ENCODE measurements around the gene CKAP4. TPM values are rescaled to one million over a fixed set of nuclear protein-coding genes. Genes with fewer than 3 reads are reported as not detected.

Gene CKAP4
- total and polyA plus RNA-seq, 4 donors: 13.1 to 28.0 (median 25.2) TPM

- no peak for TF ChIP-seq RAD21 (IDR thresholded peaks at IDR 0.05)
- no peak for TF ChIP-seq SP1 (IDR thresholded peaks at IDR 0.05)
- TF ChIP-seq RXRA (IDR thresholded peaks at IDR 0.05): no peak
- no peak for TF ChIP-seq ZBTB33 (IDR thresholded peaks at IDR 0.05)
- no peak for TF ChIP-seq GABPA (IDR thresholded peaks at IDR 0.05 in 1 of 2, conservative IDR thresholded peaks at IDR 0.05 in 1 of 2)
- TF ChIP-seq EGR1 (IDR thresholded peaks at IDR 0.05; ENCODE audit: low read depth in 2 of 2): no peak
- TF ChIP-seq HNF4A (conservative IDR thresholded peaks at IDR 0.05): no peak
- no peak overlapping the region for H3K9ac ChIP-seq (ENCODE audit: low read depth in 1 of 2, low read length in 2 of 2)
- no peak overlapping the region for H3K27ac ChIP-seq (ENCODE audit: low read depth in 1 of 2, low read length in 2 of 2)
- no peaks in the 10 kb centered on the region for H3K27me3 ChIP-seq (ENCODE audit: control insufficient read depth in 4 of 4, insufficient read depth in 4 of 4, low read length in 3 of 4)
- no peak for DNase-seq (ENCODE audit: low spot score)
- no peak overlapping the region for H3K4me3 ChIP-seq (ENCODE audit: low read depth in 1 of 3, low read length in 3 of 3)
- 71% methylated on average over 8 of the region's 8 CpGs for WGBS
- no peaks in the 10 kb centered on the region for H3K9me3 ChIP-seq (ENCODE audit: control insufficient read depth in 4 of 4, low read length in 3 of 4)
- H3K4me1 ChIP-seq (ENCODE audit: control insufficient read depth in 4 of 4, insufficient read depth in 4 of 4, low read length in 3 of 4): no peaks in the 10 kb centered on the region
- no peaks in the 10 kb centered on the region for H3K36me3 ChIP-seq (ENCODE audit: control insufficient read depth in 4 of 4, insufficient read depth in 3 of 4, low read depth in 1 of 4, low read length in 3 of 4)
Measured at GRCh38 chr12:106211973-106212372, 35.8 kb downstream of the CKAP4 start.

GRCh38 chr12:106205208-106206069 lies 42.4 kb downstream of the CKAP4 start:
- DNase-seq (ENCODE audit: low spot score): no peak
- H3K27ac ChIP-seq (ENCODE audit: low read depth in 1 of 2, low read length in 2 of 2): no peak overlapping the region
- no peak for TF ChIP-seq NR2F2 (IDR thresholded peaks at IDR 0.05)
- no peak for TF ChIP-seq YY1 (IDR thresholded peaks at IDR 0.05)
- TF ChIP-seq GABPA (IDR thresholded peaks at IDR 0.05 in 1 of 2, conservative IDR thresholded peaks at IDR 0.05 in 1 of 2): no peak
- TF ChIP-seq JUND (IDR thresholded peaks at IDR 0.05): no peak
- no peak for TF ChIP-seq EGR1 (IDR thresholded peaks at IDR 0.05; ENCODE audit: low read depth in 2 of 2)
- no peak for TF ChIP-seq HNF4G (IDR thresholded peaks at IDR 0.05)
- no peak for TF ChIP-seq MAX (IDR thresholded peaks at IDR 0.05)
- peak in 1 of 2 donors; percentile 15 for TF ChIP-seq RXRA (IDR thresholded peaks at IDR 0.05)
- no peak for TF ChIP-seq FOXA2 (IDR thresholded peaks at IDR 0.05)
- no peak for TF ChIP-seq ATF3 (IDR thresholded peaks at IDR 0.05)
- TF ChIP-seq RAD21 (IDR thresholded peaks at IDR 0.05): peak; percentile 92 to 93
- peak in 1 of 2 donors; percentile 45 for TF ChIP-seq HNF4A (conservative IDR thresholded peaks at IDR 0.05)
- TF ChIP-seq, protein P1, sequence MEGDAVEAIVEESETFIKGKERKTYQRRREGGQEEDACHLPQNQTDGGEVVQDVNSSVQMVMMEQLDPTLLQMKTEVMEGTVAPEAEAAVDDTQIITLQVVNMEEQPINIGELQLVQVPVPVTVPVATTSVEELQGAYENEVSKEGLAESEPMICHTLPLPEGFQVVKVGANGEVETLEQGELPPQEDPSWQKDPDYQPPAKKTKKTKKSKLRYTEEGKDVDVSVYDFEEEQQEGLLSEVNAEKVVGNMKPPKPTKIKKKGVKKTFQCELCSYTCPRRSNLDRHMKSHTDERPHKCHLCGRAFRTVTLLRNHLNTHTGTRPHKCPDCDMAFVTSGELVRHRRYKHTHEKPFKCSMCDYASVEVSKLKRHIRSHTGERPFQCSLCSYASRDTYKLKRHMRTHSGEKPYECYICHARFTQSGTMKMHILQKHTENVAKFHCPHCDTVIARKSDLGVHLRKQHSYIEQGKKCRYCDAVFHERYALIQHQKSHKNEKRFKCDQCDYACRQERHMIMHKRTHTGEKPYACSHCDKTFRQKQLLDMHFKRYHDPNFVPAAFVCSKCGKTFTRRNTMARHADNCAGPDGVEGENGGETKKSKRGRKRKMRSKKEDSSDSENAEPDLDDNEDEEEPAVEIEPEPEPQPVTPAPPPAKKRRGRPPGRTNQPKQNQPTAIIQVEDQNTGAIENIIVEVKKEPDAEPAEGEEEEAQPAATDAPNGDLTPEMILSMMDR (IDR thresholded peaks at IDR 0.05; ENCODE audit: low read depth, low read length, missing input control): peak; percentile 72
- H3K36me3 ChIP-seq (ENCODE audit: control insufficient read depth in 4 of 4, insufficient read depth in 3 of 4, low read depth in 1 of 4, low read length in 3 of 4): no peaks in the 10 kb centered on the region
- 17% methylated on average over 6 of the region's 6 CpGs for WGBS
- no peak overlapping the region for H3K9ac ChIP-seq (ENCODE audit: low read depth in 1 of 2, low read length in 2 of 2)
- H3K4me3 ChIP-seq (ENCODE audit: low read depth in 1 of 3, low read length in 3 of 3): no peak overlapping the region
- H3K4me1 ChIP-seq (ENCODE audit: control insufficient read depth in 4 of 4, insufficient read depth in 4 of 4, low read length in 3 of 4): peaks cover 0 to 4% (median 0%) of the 10 kb centered on the region in 4 donors
- no peaks in the 10 kb centered on the region for H3K27me3 ChIP-seq (ENCODE audit: control insufficient read depth in 4 of 4, insufficient read depth in 4 of 4, low read length in 3 of 4)
- no peaks in the 10 kb centered on the region for H3K9me3 ChIP-seq (ENCODE audit: control insufficient read depth in 4 of 4, low read length in 3 of 4)
